Mesothelial cell of epicardium (in vitro differentiated cells): Measurements from ENCODE around the gene RPL14. TPM values are rescaled to one million over a fixed set of nuclear protein-coding genes. Genes with fewer than 3 reads are reported as not detected.

Experiments
- DNase-seq, 2 experiments: peaks; one replicate each; pipeline ENCODE4 v3.0.0; 2021; ENCODE audit warnings: low spot score in 2 of 2; ENCODE audit not compliant: unreplicated experiment in 2 of 2
- H3K27ac Mint-ChIP-seq: 2 replicates; pipeline ENCODE4 v1.8.0; 2021; ENCODE audit warnings: mixed read lengths
- H3K27me3 Mint-ChIP-seq: 2 replicates; pipeline ENCODE4 v1.8.0; 2021; ENCODE audit warnings: low read depth, mixed read lengths
- H3K36me3 Mint-ChIP-seq: 2 replicates; pipeline ENCODE4 v1.8.0; 2021; ENCODE audit warnings: mixed read lengths
- H3K4me1 Mint-ChIP-seq: 2 replicates; pipeline ENCODE4 v1.8.0; 2021; ENCODE audit warnings: mixed read lengths
- H3K4me3 Mint-ChIP-seq: 2 replicates; pipeline ENCODE4 v1.8.0; 2021; ENCODE audit warnings: mild to moderate bottlenecking, moderate library complexity, mixed read lengths
- H3K9me3 Mint-ChIP-seq: 2 replicates; pipeline ENCODE4 v1.8.0; 2021; ENCODE audit warnings: mixed read lengths
- CTCF ChIP-seq: fragments of 200-600 bp; sonication (generic); IDR thresholded peaks from one replicate; pipeline ENCODE4 v1.5.0; 2021; ENCODE audit warnings: antibody characterized with exemption; ENCODE audit not compliant: unreplicated experiment
- total RNA-seq: library from RNA; stranded (reverse); gene quantifications from 3 replicates; pipeline ENCODE4 v1.2.1, GENCODE V29; 2021

Gene RPL14
- total RNA-seq, 1 donor from 2014 or later, result 1,756 TPM

GRCh38 chr3:40511031-40511718 lies 54.0 kb downstream of the RPL14 start:
- Mint-ChIP-seq H3K4me1 (peaks cover 11% of the 10 kb centered on the region), H3K27ac (no peak overlapping the region), H3K4me3 (no peak overlapping the region), H3K9me3 (peaks cover 6% of the 10 kb centered on the region), H3K27me3 (no peaks in the 10 kb centered on the region), H3K36me3 (peaks cover 42% of the 10 kb centered on the region)
- TF ChIP-seq CTCF, result no peak
- DNase-seq, result no peak

GRCh38 chr3:40516201-40516600 lies 59.1 kb downstream of the RPL14 start:
- peaks cover 3% of the 10 kb centered on the region for H3K9me3 Mint-ChIP-seq
- no peaks in the 10 kb centered on the region for H3K4me1 Mint-ChIP-seq
- DNase-seq, result no peak
- no peak for TF ChIP-seq CTCF
- H3K4me3 Mint-ChIP-seq, result no peak overlapping the region
- H3K27me3 Mint-ChIP-seq, result no peaks in the 10 kb centered on the region
- peak overlapping the region; percentile 8 for H3K27ac Mint-ChIP-seq
- H3K36me3 Mint-ChIP-seq, result peaks cover 38% of the 10 kb centered on the region

GRCh38 chr3:40518067-40518466 lies 60.9 kb downstream of the RPL14 start:
- Mint-ChIP-seq H3K4me1 (no peaks in the 10 kb centered on the region), H3K27me3 (no peaks in the 10 kb centered on the region), H3K27ac (no peak overlapping the region), H3K9me3 (peaks cover 3% of the 10 kb centered on the region), H3K36me3 (peaks cover 34% of the 10 kb centered on the region), H3K4me3 (no peak overlapping the region)
- no peak for TF ChIP-seq CTCF
- DNase-seq, result no peak

Other genes starting within 250 kb of the RPL14 start
- 77.1 to 78.2 TPM (median 77.3 TPM) in 3 replicates for gene EIF1B, start 147.6 kb upstream of the RPL14 start, total RNA-seq
- gene ENTPD3, start 70.2 kb upstream of the RPL14 start, total RNA-seq, result 0.53 to 0.87 TPM (median 0.72 TPM) in 3 replicates
- 7.3 to 9.7 TPM (median 7.4 TPM) in 3 replicates for gene ZNF619, start 19.8 kb downstream of the RPL14 start, total RNA-seq
- 15.1 to 16.7 TPM (median 15.8 TPM) in 3 replicates for gene ZNF620, start 48.7 kb downstream of the RPL14 start, total RNA-seq
- 30.4 to 32.0 TPM (median 30.5 TPM) in 3 replicates for gene ZNF621, start 67.6 kb downstream of the RPL14 start, total RNA-seq